IPS-15b (cell line): ENCODE results near the gene PBX4.

Source experiments
- H3K27me3 ChIP-seq: one replicate; pipeline ENCODE4 v1.6.1; 2013; ENCODE audit warnings: low read length; ENCODE audit not compliant: control insufficient read depth, insufficient read depth
- H3K36me3 ChIP-seq: one replicate; pipeline ENCODE4 v1.6.1; 2013; ENCODE audit warnings: low read length; ENCODE audit not compliant: control insufficient read depth, insufficient read depth
- H3K4me1 ChIP-seq: one replicate; pipeline ENCODE4 v1.6.1; 2013; ENCODE audit warnings: mild to moderate bottlenecking, low read length; ENCODE audit not compliant: control insufficient read depth, insufficient read depth
- H3K4me3 ChIP-seq: one replicate; pipeline ENCODE4 v1.5.1; 2013; ENCODE audit warnings: low read depth, low read length
- H3K9ac ChIP-seq: one replicate; pipeline ENCODE4 v1.6.1; 2013; ENCODE audit warnings: low read depth, mild to moderate bottlenecking, low read length
- H3K9me3 ChIP-seq: one replicate; pipeline ENCODE4 v1.6.1; 2013; ENCODE audit warnings: mild to moderate bottlenecking, low read length; ENCODE audit not compliant: control insufficient read depth, insufficient read depth

Gene PBX4

GRCh38 chr19:19554074-19555023 is 64.1 kb downstream of the PBX4 start:
- H3K4me3 ChIP-seq = no peak overlapping the region
- no peaks in the 10 kb centered on the region for H3K4me1 ChIP-seq
- no peaks in the 10 kb centered on the region for H3K9me3 ChIP-seq
- no peaks in the 10 kb centered on the region for H3K36me3 ChIP-seq
- H3K9ac ChIP-seq = no peak overlapping the region
- H3K27me3 ChIP-seq = no peaks in the 10 kb centered on the region

DNA sequence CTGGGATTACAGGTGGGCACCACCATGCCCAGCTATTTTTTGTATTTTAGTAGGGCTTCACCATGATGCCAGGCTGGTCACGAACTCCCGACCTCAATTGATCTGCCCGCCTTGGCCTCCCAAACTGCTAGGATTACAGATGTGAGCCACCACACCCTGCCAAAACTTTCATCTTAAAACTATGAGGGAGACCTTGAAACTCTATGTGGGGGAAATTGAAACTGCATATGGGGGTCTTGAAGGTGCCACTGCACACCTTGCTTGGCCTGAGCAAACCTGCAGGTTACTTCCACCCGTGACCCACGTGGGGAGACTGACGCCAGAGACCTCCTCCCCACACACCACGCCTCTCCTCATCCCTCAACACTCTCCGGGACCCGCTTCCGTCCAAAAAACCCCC is 64.8 kb downstream of the PBX4 start:
- Histone ChIP-seq H3K27me3 (no peaks in the 10 kb centered on the region), H3K9me3 (no peaks in the 10 kb centered on the region), H3K4me1 (no peaks in the 10 kb centered on the region), H3K4me3 (no peak overlapping the region), H3K9ac (no peak overlapping the region), H3K36me3 (no peaks in the 10 kb centered on the region)

GRCh38 chr19:19552798-19553197 is 65.7 kb downstream of the PBX4 start:
- no peak overlapping the region for H3K4me3 ChIP-seq
- no peaks in the 10 kb centered on the region for H3K4me1 ChIP-seq
- no peak overlapping the region for H3K9ac ChIP-seq
- no peaks in the 10 kb centered on the region for H3K27me3 ChIP-seq
- H3K36me3 ChIP-seq = no peaks in the 10 kb centered on the region
- no peaks in the 10 kb centered on the region for H3K9me3 ChIP-seq

- H3K4me1 ChIP-seq = no peaks in the 10 kb centered on the region
- no peak overlapping the region for H3K4me3 ChIP-seq
- no peaks in the 10 kb centered on the region for H3K27me3 ChIP-seq
These were observed 66.7 kb downstream of the PBX4 start for GRCh38 chr19:19551853-19552192.

GRCh38 chr19:19550972-19551852 is 67.3 kb downstream of the PBX4 start:
- Histone ChIP-seq H3K9me3 (no peaks in the 10 kb centered on the region), H3K4me3 (no peak overlapping the region), H3K9ac (no peak overlapping the region), H3K27me3 (no peaks in the 10 kb centered on the region), H3K36me3 (no peaks in the 10 kb centered on the region), H3K4me1 (no peaks in the 10 kb centered on the region)

More at GRCh38 chr19:19551853-19552192, 66.7 kb downstream of the PBX4 start:
- Histone ChIP-seq H3K9ac (no peak overlapping the region), H3K36me3 (no peaks in the 10 kb centered on the region), H3K9me3 (no peaks in the 10 kb centered on the region)

- Histone ChIP-seq H3K9ac (no peak overlapping the region), H3K36me3 (no peaks in the 10 kb centered on the region), H3K4me3 (no peak overlapping the region)
These were observed 68.0 kb downstream of the PBX4 start for GRCh38 chr19:19550485-19550929.

GRCh38 chr19:19549804-19550464 is 68.6 kb downstream of the PBX4 start:
- H3K9ac ChIP-seq = no peak overlapping the region
- no peaks in the 10 kb centered on the region for H3K4me1 ChIP-seq
- H3K9me3 ChIP-seq = no peaks in the 10 kb centered on the region

More at GRCh38 chr19:19550485-19550929, 68.0 kb downstream of the PBX4 start:
- no peaks in the 10 kb centered on the region for H3K4me1 ChIP-seq
- H3K27me3 ChIP-seq = no peaks in the 10 kb centered on the region
- H3K9me3 ChIP-seq = no peaks in the 10 kb centered on the region

DNA sequence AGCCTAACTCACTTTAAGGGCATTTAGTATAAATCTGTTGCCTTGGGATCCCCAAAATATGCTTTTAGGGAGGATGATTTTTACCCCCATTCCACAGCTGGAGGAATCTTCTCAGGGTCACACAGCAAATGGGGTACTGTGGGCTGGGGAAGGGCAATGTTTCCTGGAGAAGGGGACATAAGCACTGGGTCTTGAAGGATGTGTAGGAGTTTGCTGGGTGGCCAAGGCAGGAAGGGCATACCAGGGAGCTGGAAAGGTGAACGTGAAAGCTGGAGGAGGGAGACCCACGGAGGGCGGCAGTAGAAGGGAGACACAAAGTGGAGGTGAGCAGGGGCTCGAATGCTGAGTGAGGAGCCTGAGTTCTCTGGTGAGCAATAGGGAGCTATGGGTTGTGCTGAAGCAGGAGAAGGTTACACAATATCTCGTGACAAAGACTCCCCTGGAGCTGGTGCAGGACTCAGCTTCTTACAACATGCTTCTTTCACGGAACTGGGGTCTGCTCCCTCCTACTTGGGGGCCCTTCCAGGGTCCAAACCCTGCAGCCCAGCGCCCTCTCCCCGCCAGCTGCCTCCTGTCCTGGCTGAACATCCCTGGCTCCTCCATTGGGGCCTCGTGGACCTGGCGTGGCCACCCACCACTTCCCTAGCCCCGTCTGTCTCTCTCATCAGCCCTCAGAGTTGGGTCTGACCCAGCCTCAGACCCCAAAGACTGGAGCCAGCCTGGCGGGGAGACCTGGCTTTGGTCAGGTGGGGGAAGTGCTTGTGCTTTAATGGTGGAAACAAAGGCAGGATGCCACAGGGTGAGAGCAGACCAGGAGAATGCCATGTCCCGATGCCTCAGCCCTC is 69.3 kb downstream of the PBX4 start:
- Histone ChIP-seq H3K4me3 (no peak overlapping the region), H3K9ac (no peak overlapping the region), H3K36me3 (no peaks in the 10 kb centered on the region), H3K4me1 (no peaks in the 10 kb centered on the region), H3K27me3 (no peaks in the 10 kb centered on the region), H3K9me3 (no peaks in the 10 kb centered on the region)

More at GRCh38 chr19:19549804-19550464, 68.6 kb downstream of the PBX4 start:
- Histone ChIP-seq H3K27me3 (no peaks in the 10 kb centered on the region), H3K4me3 (no peak overlapping the region), H3K36me3 (no peaks in the 10 kb centered on the region)

DNA sequence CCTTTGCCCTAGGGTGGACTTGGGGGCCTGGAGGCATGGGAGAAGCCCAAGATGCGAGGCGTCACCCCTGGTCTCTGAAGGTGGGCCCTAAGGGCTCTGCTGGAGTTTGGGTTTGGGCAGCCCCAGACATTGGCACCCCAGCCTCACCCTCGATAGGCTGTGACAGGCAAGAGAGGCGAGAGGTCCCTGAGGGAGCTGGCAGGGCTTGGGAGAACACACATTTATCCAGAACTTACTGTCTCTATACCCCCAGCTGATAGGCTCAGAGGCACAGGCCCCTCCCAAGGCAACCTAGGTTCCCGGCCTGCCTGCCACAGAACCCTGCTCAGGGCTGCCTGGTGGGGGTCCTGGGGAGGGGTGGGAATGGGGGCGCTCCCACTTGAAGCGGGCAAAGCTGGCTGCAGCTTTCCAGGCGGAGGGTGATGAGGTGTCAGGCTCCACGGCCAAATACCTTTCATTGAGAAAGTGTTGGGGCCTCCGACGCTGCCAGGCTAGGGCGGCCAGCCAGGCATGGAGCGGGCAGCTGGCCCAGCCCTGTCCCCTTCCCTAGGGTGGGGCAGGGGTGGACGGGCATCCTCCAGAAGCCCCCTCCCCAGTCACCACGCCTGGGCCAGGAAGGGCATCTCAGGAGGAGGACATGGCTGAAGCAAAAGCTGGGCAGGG is 70.7 kb downstream of the PBX4 start:
- no peaks in the 10 kb centered on the region for H3K27me3 ChIP-seq
- H3K4me1 ChIP-seq = no peaks in the 10 kb centered on the region
- H3K9me3 ChIP-seq = no peaks in the 10 kb centered on the region
- H3K9ac ChIP-seq = no peak overlapping the region
- H3K36me3 ChIP-seq = no peaks in the 10 kb centered on the region
- no peak overlapping the region for H3K4me3 ChIP-seq

- Histone ChIP-seq H3K27me3 (no peaks in the 10 kb centered on the region), H3K4me3 (no peak overlapping the region), H3K36me3 (no peaks in the 10 kb centered on the region), H3K4me1 (no peaks in the 10 kb centered on the region), H3K9me3 (no peaks in the 10 kb centered on the region), H3K9ac (no peak overlapping the region)
These were observed 71.7 kb downstream of the PBX4 start for GRCh38 chr19:19546751-19547162.
